Measurements from ENCODE around the gene HSD17B1. TPM values are rescaled to one million over a fixed set of nuclear protein-coding genes. Genes with fewer than 3 reads are reported as not detected.

HSD17B1 gene
- total RNA-seq, 4 donors from 2014 or later, result 3.0 to 11.8 (median 6.6) TPM

- TF ChIP-seq CTCF (IDR thresholded peaks at IDR 0.05) (no peak), POLR2A (IDR thresholded peaks at IDR 0.05) (no peak)
- H3K4me1 ChIP-seq, result peaks cover 27 to 57% (median 36%) of the 10 kb centered on the region in 3 donors
- 86 to 91% methylated on average over 6 to 7 of the region's 8 CpGs for WGBS, 2 donors
- DNase-seq, result no peak
- no peaks in the 10 kb centered on the region for H3K9me3 ChIP-seq
- intact Hi-C loops (cut with DNase I), result loop anchor here (5.0 to 10.0 kb wide), 3 partner anchors 38 to 193 kb away; partner anchors contain the start of gene CAVIN1
- no peaks in the 10 kb centered on the region for H3K27me3 ChIP-seq
- H3K27ac ChIP-seq, result peak overlapping the region in 2 of 4 donors; percentile 3 to 24
- H3K36me3 ChIP-seq, result peaks cover 0 to 57% (median 12%) of the 10 kb centered on the region in 3 donors
- no peak overlapping the region for H3K4me3 ChIP-seq
Measured at GRCh38 chr17:42514867-42515266, 37.9 kb upstream of the HSD17B1 start.

DNA sequence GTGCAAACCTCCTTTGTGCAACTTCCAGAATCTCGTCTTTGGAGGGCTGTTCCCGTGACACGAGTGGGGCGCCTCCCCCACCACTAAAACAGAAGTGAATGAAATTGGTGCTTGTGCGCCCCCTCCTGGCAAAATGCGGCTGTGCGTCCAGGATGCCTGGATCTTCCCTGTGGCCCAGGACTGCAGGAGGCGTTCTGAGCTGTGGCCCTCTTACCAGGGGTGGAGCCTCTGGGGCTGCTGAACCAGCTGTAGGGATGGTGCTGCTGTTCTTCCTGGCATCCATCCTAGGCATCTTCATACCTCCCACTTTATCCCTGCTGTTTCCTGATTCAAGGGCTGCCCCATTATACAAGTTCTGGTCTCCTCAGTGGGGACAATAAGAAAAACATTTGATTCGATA, 35.2 kb upstream of the HSD17B1 start:
- H3K27ac ChIP-seq, result peak overlapping the region; percentile 79 to 97 (median 91)
- WGBS, 2 donors, result 8 to 9% methylated on average over 8 of the region's 9 CpGs
- no peaks in the 10 kb centered on the region for H3K9me3 ChIP-seq
- H3K4me3 ChIP-seq, result no peak overlapping the region
- intact Hi-C loops (cut with DNase I), result loop anchor here (5.0 to 10.0 kb wide), 2 partner anchors 93 to 195 kb away; partner anchors contain the start of gene CAVIN1
- TF ChIP-seq CTCF (IDR thresholded peaks at IDR 0.05), result peak; percentile 91 to 97 (median 94)
- TF ChIP-seq POLR2A (IDR thresholded peaks at IDR 0.05), result peak in 1 of 4 donors; percentile 18
- peaks cover 36 to 79% (median 63%) of the 10 kb centered on the region in 3 donors for H3K4me1 ChIP-seq
- H3K36me3 ChIP-seq, result peaks cover 0 to 56% (median 19%) of the 10 kb centered on the region in 3 donors
- no peaks in the 10 kb centered on the region for H3K27me3 ChIP-seq
- no peak for DNase-seq

GRCh38 chr17:42518046-42518754, 34.5 kb upstream of the HSD17B1 start:
- Histone ChIP-seq H3K27ac (peak overlapping the region; percentile 79 to 97 (median 91)), H3K36me3 (peaks cover 0 to 63% (median 19%) of the 10 kb centered on the region in 3 donors), H3K4me1 (peaks cover 36 to 80% (median 68%) of the 10 kb centered on the region in 3 donors), H3K27me3 (no peaks in the 10 kb centered on the region), H3K4me3 (peak overlapping the region in 1 of 4 donors; percentile 23), H3K9me3 (no peaks in the 10 kb centered on the region)
- no peak for DNase-seq
- intact Hi-C loops (cut with DNase I), result loop anchor here (5.0 to 10.0 kb wide), 2 partner anchors 93 to 196 kb away; partner anchors contain the start of gene CAVIN1
- WGBS, 2 donors, result 22 to 35% methylated on average over 7 to 8 of the region's 9 CpGs
- TF ChIP-seq CTCF (IDR thresholded peaks at IDR 0.05) (no peak), POLR2A (IDR thresholded peaks at IDR 0.05) (no peak)

DNA sequence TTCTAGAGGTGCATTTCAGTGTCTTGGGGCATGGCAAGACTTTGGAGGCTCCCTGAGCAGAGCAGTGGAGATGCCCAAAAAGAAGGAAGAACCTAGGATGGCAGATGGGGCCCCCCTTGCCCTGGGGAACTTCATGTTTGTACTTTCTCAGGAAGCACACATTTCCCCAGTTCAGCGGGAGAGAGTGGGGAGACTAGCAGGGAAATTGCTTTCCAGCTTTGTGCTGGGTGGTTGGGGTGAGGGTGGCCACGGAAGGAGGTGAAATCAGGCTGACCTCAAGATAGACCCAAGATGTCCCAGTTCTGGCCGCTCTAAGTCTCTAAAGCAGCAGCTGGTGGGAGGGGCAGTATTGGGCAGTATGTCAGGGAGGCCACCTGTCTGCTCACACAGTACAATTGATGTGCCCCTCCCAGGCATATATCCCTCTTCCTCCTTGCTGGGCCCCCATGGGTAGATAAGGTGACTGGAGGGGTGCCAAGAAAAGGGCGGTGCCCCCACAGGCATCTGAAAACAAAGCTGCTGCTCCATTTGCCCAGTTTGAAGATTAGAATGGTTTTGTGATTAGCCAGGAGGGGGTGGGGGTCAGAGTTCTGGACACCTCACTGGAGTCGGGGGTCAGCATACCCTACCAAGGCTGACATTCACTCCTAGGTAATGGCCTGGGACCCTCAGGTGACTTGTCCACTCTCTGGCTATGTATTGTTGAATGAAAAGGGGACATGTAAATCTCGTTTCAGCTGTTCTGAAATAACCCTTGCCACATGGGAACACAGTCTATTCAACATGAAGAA, 33.8 kb upstream of the HSD17B1 start:
- peaks cover 36 to 73% (median 68%) of the 10 kb centered on the region in 3 donors for H3K4me1 ChIP-seq
- H3K4me3 ChIP-seq, result peak overlapping the region in 1 of 4 donors; percentile 2
- DNase-seq, result no peak
- peaks cover 0 to 58% (median 17%) of the 10 kb centered on the region in 3 donors for H3K36me3 ChIP-seq
- H3K27ac ChIP-seq, result peak overlapping the region; percentile 79 to 97 (median 91)
- no peaks in the 10 kb centered on the region for H3K27me3 ChIP-seq
- intact Hi-C loops (cut with DNase I), result loop anchor here (5.0 to 10.0 kb wide), 2 partner anchors 94 to 197 kb away; partner anchors contain the start of gene CAVIN1
- WGBS, 2 donors, result 40 to 41% methylated on average over 6 of the region's 6 CpGs
- H3K9me3 ChIP-seq, result no peaks in the 10 kb centered on the region
- no peak for TF ChIP-seq POLR2A (IDR thresholded peaks at IDR 0.05)
- TF ChIP-seq CTCF (IDR thresholded peaks at IDR 0.05), result no peak
